Transverse colon (tissue), 4 donors: ENCODE results near the gene CYB5D1.

Experiments used
- CTCF ChIP-seq, 5 experiments: fragments of 200-600 bp in 3 of 5; fragments of 450-650 bp in 2 of 5; sonication (generic) in 3 of 5; IDR thresholded peaks; 1 replicate in 2 of 5; 2 replicates in 3 of 5; pipeline ENCODE4 v1.5.1; 2016 to 2017; ENCODE audit warnings: antibody characterized with exemption in 5 of 5, inconsistent platforms in 3 of 5, mild to moderate bottlenecking in 2 of 5, moderate library complexity in 1 of 5
- POLR2AphosphoS5 ChIP-seq, 3 donors: sonication (generic); formaldehyde crosslinking; IDR thresholded peaks; one replicate each; pipeline ENCODE4 v1.6.1; 2016; ENCODE audit warnings: antibody characterized with exemption in 3 of 3

GRCh38 chr17:7910281-7910680 is 52.5 kb downstream of the CYB5D1 start:
- TF ChIP-seq POLR2AphosphoS5 (IDR thresholded peaks at IDR 0.05) (no peak), CTCF (IDR thresholded peaks at IDR 0.05) (no peak)
